GM21825 (cell line): ENCODE results near the gene FST.

Source experiments
- ATAC-seq: cut with Tn5 transposase; IDR thresholded peaks from one replicate; pipeline ENCODE4 v1.9.1; 2021; ENCODE audit warnings: mild to moderate bottlenecking, moderate library complexity; ENCODE audit not compliant: unreplicated experiment

The FST gene

GRCh38 chr5:53472720-53473510 lies 7.5 kb upstream of the FST start:
- ATAC-seq = no peak

- no peak for ATAC-seq
Measured at GRCh38 chr5:53473633-53474032, 6.8 kb upstream of the FST start.

- no peak for ATAC-seq
Measured at GRCh38 chr5:53475320-53475719, 5.1 kb upstream of the FST start.

- ATAC-seq = no peak
Measured at GRCh38 chr5:53476019-53476418, 4.4 kb upstream of the FST start.

- ATAC-seq = no peak
Measured at GRCh38 chr5:53476531-53477480, 3.6 kb upstream of the FST start.

- ATAC-seq = no peak
Measured at GRCh38 chr5:53478411-53479044, 1.9 kb upstream of the FST start.

- ATAC-seq = no peak
Measured at GRCh38 chr5:53479045-53479589, 1.3 kb upstream of the FST start.

- no peak for ATAC-seq
Measured at GRCh38 chr5:53479590-53480415, 626 bp upstream of the FST start.

GRCh38 chr5:53481159-53481886 lies 894 bp downstream of the FST start:
- no peak for ATAC-seq

- peak; percentile 59 for ATAC-seq
Measured at GRCh38 chr5:53481887-53482716, 1.7 kb downstream of the FST start.

GRCh38 chr5:53482717-53483638 lies 2.5 kb downstream of the FST start:
- ATAC-seq = peak; percentile 24

GRCh38 chr5:53487436-53487835 lies 7.0 kb downstream of the FST start:
- ATAC-seq = no peak

GRCh38 chr5:53488195-53488722 lies 7.8 kb downstream of the FST start:
- no peak for ATAC-seq

GRCh38 chr5:53490747-53491146 lies 10.3 kb downstream of the FST start:
- ATAC-seq = no peak

- ATAC-seq = no peak
Measured at GRCh38 chr5:53501054-53501453, 20.6 kb downstream of the FST start.

- ATAC-seq = no peak
Measured at GRCh38 chr5:53503562-53504218, 23.3 kb downstream of the FST start.

- no peak for ATAC-seq
Measured at GRCh38 chr5:53507013-53507412, 26.6 kb downstream of the FST start.
